SK-N-SH (cell line): ENCODE data around the gene SIGLEC12.

Experiments used
- EZH2phosphoT487 ChIP-seq: fragments of 200-600 bp; sonication (generic); IDR thresholded peaks from 2 replicates; pipeline ENCODE4 v1.6.1; 2017; ENCODE audit warnings: low read depth, mixed run types, mild to moderate bottlenecking, antibody characterized with exemption, moderate library complexity, borderline replicate concordance
- JUND ChIP-seq: IDR thresholded peaks from 2 replicates; pipeline ENCODE4 v1.4.0; 2012
- TF ChIP-seq, protein P1 (sequence below): fragments of 200-600 bp; sonication (generic); IDR thresholded peaks from 2 replicates; pipeline ENCODE4 v1.6.1; 2017; ENCODE audit warnings: antibody characterized with exemption, mild to moderate bottlenecking, moderate library complexity
- TF ChIP-seq, protein P2 (sequence below): IDR thresholded peaks from 2 replicates; pipeline ENCODE4 v1.4.0; 2012; ENCODE audit warnings: low read depth
- TF ChIP-seq, protein P3 (sequence below): IDR thresholded peaks from 2 replicates; pipeline ENCODE4 v1.4.0; 2012; ENCODE audit warnings: low read depth, borderline replicate concordance

DNA sequence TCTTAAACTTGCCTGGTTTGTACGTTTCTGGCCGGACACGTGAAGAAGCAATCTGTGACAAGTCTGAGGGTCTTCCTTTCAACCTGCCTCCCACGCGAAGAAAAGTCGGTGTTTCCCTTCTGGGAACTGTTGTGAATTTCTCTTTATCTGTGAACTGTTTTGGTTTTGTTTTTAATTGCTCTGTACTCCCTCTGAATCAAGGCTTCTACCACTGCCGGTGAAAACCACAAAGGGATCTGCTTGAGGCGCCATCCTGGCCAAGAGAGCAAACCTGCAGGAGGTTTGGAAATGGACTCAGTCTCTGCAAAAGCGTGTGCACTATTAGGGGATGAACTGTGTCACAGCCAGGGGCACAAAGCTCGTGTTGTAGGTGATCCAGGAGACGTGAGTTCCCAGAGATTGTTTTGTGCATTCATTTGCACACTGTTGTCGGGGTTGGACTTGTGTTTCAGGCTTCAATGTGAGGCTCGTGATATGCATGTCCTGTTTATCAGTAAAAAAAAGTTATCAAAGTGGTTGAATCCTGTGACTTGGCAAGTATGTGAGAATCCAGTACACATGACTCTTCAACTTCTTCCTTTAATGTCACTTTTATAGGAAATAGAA lies 53.1 kb downstream of the SIGLEC12 start:
- TF ChIP-seq EZH2phosphoT487 (no peak), JUND (no peak)
- TF ChIP-seq, protein P1, sequence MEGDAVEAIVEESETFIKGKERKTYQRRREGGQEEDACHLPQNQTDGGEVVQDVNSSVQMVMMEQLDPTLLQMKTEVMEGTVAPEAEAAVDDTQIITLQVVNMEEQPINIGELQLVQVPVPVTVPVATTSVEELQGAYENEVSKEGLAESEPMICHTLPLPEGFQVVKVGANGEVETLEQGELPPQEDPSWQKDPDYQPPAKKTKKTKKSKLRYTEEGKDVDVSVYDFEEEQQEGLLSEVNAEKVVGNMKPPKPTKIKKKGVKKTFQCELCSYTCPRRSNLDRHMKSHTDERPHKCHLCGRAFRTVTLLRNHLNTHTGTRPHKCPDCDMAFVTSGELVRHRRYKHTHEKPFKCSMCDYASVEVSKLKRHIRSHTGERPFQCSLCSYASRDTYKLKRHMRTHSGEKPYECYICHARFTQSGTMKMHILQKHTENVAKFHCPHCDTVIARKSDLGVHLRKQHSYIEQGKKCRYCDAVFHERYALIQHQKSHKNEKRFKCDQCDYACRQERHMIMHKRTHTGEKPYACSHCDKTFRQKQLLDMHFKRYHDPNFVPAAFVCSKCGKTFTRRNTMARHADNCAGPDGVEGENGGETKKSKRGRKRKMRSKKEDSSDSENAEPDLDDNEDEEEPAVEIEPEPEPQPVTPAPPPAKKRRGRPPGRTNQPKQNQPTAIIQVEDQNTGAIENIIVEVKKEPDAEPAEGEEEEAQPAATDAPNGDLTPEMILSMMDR, result no peak
- TF ChIP-seq, protein P2, sequence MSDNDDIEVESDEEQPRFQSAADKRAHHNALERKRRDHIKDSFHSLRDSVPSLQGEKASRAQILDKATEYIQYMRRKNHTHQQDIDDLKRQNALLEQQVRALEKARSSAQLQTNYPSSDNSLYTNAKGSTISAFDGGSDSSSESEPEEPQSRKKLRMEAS, result no peak
- TF ChIP-seq, protein P3, sequence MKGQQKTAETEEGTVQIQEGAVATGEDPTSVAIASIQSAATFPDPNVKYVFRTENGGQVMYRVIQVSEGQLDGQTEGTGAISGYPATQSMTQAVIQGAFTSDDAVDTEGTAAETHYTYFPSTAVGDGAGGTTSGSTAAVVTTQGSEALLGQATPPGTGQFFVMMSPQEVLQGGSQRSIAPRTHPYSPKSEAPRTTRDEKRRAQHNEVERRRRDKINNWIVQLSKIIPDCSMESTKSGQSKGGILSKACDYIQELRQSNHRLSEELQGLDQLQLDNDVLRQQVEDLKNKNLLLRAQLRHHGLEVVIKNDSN, result no peak
